Putamen (tissue), 1 donor: ENCODE data around the gene TBP.
"Not testable (repeated sequence)": the region's sequence is repeated elsewhere in the genome, so short reads cannot be mapped to it uniquely, and the experiment has no call there.

Experiments
- DNase-seq: peaks from one replicate; pipeline ENCODE4 v3.0.0-alpha.2; 2016; ENCODE audit warnings: low spot score

The TBP gene

DNA sequence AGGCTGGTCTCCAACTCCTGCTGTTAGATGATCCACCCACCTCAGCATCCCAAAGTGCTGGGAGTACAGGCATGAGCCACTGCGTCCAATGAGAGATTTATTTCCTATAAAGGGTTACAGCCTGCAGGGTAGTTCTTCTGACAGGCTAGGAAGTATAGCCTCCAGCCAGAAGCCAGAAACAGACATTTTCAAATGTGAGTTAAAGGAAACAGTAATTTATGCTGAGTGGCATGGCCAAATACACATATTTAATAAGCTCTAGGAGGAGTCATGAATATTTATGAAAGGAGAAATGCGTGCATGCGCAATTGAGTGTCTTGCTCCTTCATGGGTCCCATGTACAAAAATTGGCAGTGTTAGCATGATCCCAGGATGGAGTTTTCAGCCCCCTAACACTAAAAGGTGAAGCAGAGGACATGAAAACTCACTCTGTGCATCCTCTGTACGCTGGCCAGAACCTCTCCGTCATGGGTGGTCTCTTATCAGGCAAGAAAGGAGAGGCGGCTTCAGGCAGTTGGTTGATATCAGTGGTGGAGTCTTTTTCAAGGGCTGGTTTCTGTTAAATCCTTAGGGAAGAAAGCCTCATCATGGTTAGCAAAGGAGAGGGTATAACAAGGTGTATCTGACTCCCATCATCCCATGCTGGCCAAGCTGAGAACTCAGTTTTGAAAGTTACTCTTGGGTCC lies 51.5 kb downstream of the TBP start:
- DNase-seq = no peak

GRCh38 chr6:170609225-170609624 lies 55.1 kb downstream of the TBP start:
- not testable (repeated sequence) for DNase-seq

- not testable (repeated sequence) for DNase-seq
These were observed 58.2 kb downstream of the TBP start for GRCh38 chr6:170612256-170612804.

GRCh38 chr6:170616020-170616554 lies 61.9 kb downstream of the TBP start:
- not testable (repeated sequence) for DNase-seq
